ENCODE results near the gene FKBP1B.
"Not testable (repeated sequence)": the region's sequence is repeated elsewhere in the genome, so short reads cannot be mapped to it uniquely, and the experiment has no call there.

Gene FKBP1B

GRCh38 chr2:24072259-24072658, 22.7 kb downstream of the FKBP1B start:
- DNase-seq = no peak

GRCh38 chr2:24073816-24074215, 24.3 kb downstream of the FKBP1B start:
- DNase-seq = no peak

GRCh38 chr2:24075259-24075658, 25.7 kb downstream of the FKBP1B start:
- no peak for DNase-seq

GRCh38 chr2:24075915-24076848, 26.6 kb downstream of the FKBP1B start, which contains the start of gene SF3B6:
Gene SF3B6, minus strand, starts transcription at chr2:24076326. Its CDS starts 97 bp downstream, at chr2:24076229.
- DNase-seq = peak; percentile 98 to 100 (median 100)

GRCh38 chr2:24076849-24077534, 27.5 kb downstream of the FKBP1B start:
- no peak for DNase-seq

- peak in 1 of 6 experiments; percentile 13 for DNase-seq
Observed at GRCh38 chr2:24077535-24077877, 28.0 kb downstream of the FKBP1B start.

GRCh38 chr2:24077879-24078278, 28.3 kb downstream of the FKBP1B start:
- no peak for DNase-seq

GRCh38 chr2:24080701-24081100, 31.2 kb downstream of the FKBP1B start:
- DNase-seq = no peak

- DNase-seq = no peak
Observed at GRCh38 chr2:24082787-24083566, 33.4 kb downstream of the FKBP1B start.

GRCh38 chr2:24083567-24084385, 34.2 kb downstream of the FKBP1B start:
- DNase-seq = peak in 4 of 6 experiments; percentile 29 to 59 (median 47)

GRCh38 chr2:24084386-24085199, 35.1 kb downstream of the FKBP1B start, which contains the start of gene TP53I3:
Gene TP53I3, minus strand, starts transcription at chr2:24084834. Its CDS starts 508 bp downstream, at chr2:24084326.
- peak; percentile 52 to 87 (median 72) for DNase-seq

GRCh38 chr2:24085200-24085489, 35.6 kb downstream of the FKBP1B start:
- no peak for DNase-seq

GRCh38 chr2:24086241-24086640, 36.7 kb downstream of the FKBP1B start:
- DNase-seq = no peak

GRCh38 chr2:24087032-24087431, 37.5 kb downstream of the FKBP1B start:
- DNase-seq = no peak

- DNase-seq = no peak
Observed at GRCh38 chr2:24088821-24089359, 39.3 kb downstream of the FKBP1B start.

GRCh38 chr2:24093270-24093669, 43.7 kb downstream of the FKBP1B start:
- DNase-seq = not testable (repeated sequence)

- not testable (repeated sequence) for DNase-seq
Observed at GRCh38 chr2:24095171-24095677, 45.7 kb downstream of the FKBP1B start.

- not testable (repeated sequence) for DNase-seq
Observed at GRCh38 chr2:24100732-24101131, 51.2 kb downstream of the FKBP1B start.

- no peak for DNase-seq
Observed at GRCh38 chr2:24101992-24102391, 52.5 kb downstream of the FKBP1B start.

GRCh38 chr2:24102677-24103076, 53.1 kb downstream of the FKBP1B start:
- no peak for DNase-seq

GRCh38 chr2:24104110-24104650, 54.6 kb downstream of the FKBP1B start:
- no peak for DNase-seq
